Measurements from ENCODE around the gene VAT1L.

DNA sequence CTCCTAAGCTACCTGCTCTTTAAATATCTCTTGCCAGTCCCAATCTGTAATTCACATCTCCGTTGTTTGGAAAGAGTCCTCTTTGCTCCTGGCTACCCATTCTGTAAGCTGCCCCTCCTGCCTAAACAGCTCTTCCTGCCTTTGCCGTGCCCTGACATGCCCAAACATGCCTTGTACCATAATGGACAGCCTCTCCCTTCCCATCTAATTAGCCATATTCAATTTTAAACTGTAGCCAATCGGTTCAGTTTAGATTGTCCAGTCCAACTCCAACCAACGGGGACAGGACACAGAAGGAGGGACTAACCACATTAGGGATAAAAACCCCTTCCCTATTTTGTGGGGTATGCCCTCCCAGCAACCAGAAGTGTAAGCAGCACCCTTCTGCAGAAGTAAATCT lies 203.3 kb downstream of the VAT1L start:
- TF ChIP-seq CTCF (IDR thresholded peaks at IDR 0.05; ENCODE audit: low read length) (no peak), EZH2 (IDR thresholded peaks at IDR 0.05; ENCODE audit: borderline replicate concordance, low read length) (no peak)

All from OCI-LY1 (cell line).